ENCODE measurements around the gene MRNIP.

MRNIP gene

DNA sequence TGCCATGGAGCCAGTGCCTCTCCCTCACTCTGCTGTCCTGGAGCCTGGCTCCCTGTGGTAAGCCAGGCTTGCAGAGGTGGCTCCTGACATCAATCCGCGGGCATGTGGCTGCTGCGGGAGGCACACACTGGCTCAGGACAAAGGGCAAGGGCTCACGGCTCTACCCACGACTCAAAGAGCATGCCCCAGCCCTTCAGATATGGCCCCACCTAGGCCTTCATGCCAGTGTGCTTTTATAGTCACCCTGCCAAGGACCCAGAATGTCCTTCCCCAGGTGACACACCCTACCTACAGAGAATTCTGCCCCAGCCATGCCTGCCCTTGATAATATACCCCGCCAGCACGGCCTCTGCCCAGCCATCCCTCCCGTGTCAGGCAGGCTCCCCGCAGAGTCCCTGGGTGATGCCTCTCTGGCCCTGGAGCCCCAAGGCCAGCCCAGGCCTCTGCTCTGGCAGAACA, 53.5 kb downstream of the MRNIP start:
- TF ChIP-seq, protein P1, sequence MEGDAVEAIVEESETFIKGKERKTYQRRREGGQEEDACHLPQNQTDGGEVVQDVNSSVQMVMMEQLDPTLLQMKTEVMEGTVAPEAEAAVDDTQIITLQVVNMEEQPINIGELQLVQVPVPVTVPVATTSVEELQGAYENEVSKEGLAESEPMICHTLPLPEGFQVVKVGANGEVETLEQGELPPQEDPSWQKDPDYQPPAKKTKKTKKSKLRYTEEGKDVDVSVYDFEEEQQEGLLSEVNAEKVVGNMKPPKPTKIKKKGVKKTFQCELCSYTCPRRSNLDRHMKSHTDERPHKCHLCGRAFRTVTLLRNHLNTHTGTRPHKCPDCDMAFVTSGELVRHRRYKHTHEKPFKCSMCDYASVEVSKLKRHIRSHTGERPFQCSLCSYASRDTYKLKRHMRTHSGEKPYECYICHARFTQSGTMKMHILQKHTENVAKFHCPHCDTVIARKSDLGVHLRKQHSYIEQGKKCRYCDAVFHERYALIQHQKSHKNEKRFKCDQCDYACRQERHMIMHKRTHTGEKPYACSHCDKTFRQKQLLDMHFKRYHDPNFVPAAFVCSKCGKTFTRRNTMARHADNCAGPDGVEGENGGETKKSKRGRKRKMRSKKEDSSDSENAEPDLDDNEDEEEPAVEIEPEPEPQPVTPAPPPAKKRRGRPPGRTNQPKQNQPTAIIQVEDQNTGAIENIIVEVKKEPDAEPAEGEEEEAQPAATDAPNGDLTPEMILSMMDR (IDR thresholded peaks at IDR 0.05), result no peak

DNA sequence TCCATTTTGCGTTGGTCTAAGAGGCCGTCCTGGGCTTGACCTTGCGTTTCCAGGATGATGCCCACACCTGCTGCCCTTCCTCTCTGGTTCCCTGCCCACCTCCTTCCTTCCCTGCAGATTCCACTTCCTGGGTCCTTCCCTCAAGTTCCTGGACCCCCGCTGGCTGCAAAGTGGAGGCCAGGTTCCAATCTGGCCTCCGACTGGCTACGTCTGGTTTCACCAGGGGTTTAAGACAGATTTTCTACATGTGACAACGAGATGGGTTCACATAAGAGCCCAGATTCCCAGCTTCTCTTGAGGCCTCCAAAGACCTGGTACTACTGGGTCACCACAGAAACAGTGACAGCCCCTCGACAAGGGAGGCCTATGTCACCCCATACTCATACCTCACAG, 54.1 kb downstream of the MRNIP start:
- TF ChIP-seq, protein P1 (IDR thresholded peaks at IDR 0.05), result no peak

DNA sequence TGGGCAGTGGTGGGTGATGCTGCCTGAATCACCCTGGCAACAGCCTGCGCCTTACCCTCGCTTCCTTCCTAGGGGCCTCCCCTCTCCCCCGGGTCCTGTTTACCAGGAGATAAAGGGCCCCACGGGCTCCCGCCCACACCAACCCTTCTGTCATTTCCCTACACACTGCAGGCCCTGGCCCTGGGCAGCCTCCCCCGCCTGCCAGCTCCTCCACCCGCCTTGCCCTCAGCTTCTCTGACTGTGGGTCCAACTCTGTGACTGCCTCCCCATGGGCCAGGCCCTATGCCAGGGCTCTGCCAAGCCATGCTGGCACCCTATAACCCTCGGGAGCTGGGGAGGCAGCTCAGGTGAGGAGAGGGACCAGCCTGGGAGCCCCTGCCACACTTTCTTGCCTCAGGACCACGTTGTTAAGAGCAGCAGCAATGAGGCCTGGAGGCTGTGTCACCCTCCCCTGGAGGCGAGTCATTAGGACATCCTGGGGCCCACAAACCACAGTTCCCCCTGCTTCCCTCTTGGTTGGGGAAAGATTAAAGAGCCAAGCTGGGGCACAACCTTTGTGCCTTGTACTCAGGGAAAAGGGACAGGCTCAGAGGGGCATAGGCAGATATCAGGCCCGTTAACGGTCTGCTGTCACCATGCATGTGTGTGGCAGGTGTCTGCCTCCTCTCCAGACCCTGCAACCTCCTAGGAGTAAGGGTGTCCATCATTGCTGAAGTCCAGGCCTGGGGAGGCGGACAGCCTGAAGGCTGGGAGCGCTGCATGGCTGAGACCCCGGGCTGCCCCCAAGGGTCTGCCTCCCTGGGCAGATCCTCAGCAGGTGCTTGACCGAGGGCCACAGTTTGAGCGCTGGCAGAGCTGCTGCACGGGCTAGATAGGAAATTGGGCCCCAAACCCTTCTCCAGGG, 54.7 kb downstream of the MRNIP start:
- TF ChIP-seq, protein P1 (IDR thresholded peaks at IDR 0.05), result no peak

DNA sequence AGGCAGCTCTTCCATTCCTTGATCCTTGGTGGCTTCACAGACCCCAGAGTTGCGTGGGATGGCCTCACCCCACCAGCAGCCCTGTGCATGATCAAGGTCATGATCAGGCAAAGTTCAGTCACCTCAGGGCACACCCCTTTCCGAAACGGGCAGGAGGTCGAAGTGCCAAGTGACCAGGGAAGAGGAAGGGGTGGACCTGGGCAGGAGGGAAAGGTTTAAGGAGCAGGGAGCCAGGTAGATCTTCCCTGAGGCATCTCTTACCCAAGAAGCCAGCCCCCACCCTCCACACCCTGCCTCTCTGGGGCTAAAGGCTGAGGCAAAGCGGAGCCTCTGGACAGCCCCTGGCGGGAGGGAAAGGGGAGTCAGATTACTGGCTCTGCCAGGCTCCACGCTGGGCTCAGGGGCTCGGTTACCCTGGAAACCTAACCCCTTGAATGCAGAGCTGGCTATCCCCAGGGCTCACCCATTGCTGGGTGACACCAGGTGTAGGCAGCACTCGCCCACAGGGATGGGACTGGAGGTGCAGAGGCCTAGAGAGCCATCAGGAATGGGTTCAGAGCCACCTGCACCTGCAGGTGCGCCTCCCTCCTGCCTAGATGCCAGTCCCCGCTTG, 55.6 kb downstream of the MRNIP start:
- TF ChIP-seq, protein P1 (IDR thresholded peaks at IDR 0.05), result no peak

DNA sequence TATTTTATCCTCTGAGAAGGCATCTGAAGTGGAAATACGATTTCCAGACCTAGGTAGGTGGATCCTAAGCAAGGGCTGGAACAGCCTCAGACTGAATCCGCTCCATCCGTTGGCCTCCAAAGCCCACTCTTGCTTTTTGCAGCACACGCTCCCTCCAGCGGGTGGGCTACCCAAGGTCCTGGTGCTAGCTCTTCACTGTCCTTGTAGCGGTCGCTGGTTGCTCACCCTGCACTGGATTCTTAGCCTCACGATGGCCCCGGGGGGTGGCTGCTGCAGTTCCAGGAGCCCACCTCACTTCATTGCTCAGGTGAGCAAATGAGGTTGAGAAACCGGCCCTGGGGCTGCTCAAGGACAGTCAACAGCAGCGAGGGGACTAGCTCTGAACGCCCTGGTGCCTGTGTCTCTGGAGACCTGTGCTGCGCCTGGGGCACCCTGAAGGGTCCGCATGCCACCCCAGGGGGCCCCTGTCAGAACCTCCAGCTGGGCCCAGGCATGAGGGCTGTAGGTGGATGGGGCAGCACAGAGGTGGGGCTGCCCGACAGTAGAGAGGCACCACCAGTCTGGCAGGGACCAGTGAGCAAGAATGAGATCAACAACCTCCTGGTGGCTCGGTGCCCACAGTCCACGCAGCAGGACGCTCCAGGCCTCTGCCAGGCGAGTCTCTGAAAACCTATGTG, 56.3 kb downstream of the MRNIP start:
- TF ChIP-seq, protein P1 (IDR thresholded peaks at IDR 0.05), result no peak

DNA sequence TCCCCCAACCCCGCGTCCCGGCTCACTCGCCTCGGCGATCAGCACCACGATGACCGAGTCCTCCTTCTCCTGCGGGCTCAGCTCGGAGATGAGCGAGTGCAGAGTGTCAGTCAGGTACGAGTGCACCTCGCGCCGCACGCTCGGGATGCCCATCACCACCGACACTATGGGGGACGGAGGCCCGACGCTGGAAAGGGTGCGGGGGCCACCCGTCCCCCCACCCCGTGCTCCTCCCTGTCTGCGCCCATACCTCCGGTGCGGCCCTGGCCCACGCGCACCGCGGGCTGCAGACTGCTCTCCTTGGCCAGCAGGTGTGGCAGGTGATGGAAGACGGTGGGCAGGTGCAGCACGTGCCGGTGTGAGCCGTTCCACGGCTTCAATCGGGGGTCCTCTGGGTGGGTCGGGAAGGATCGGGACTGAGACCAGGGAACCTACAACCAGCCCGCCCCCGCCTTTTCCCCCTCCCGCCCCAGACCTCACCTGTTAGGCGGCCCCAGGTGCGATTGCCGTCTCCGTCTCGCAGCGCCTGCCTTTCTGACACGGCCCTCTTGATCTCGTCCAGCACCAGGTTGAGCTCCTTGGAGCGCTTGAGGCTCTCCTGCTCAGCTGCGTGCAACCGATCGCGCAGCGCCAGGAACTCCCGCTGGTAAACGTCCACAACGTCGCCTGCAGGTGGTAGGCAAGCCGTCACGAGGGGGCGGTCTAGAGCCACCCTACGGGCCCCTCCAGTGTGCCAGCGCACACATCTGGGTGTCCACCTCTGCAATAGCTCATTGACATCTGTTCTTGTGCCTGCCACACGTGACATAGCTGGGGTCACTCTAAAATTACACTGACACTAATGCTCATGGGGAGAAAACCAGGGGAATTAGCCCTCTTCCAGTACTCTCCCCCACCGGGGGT, 57.1 kb downstream of the MRNIP start:
- TF ChIP-seq, protein P1 (IDR thresholded peaks at IDR 0.05), result peak; percentile 18; the same call in 1 of the 2 replicates
